Transverse colon (tissue), 4 donors: Measurements from ENCODE around the gene ZBTB20.

ENCODE experiments used
- CTCF ChIP-seq, 5 experiments: fragments of 200-600 bp in 3 of 5; fragments of 450-650 bp in 2 of 5; sonication (generic) in 3 of 5; IDR thresholded peaks; 1 replicate in 2 of 5; 2 replicates in 3 of 5; pipeline ENCODE4 v1.5.1; 2016 to 2017; ENCODE audit warnings: antibody characterized with exemption in 5 of 5, inconsistent platforms in 3 of 5, mild to moderate bottlenecking in 2 of 5, moderate library complexity in 1 of 5
- POLR2A ChIP-seq: fragments of 450-650 bp; IDR thresholded peaks from one replicate; pipeline ENCODE4 v1.6.1; 2016; ENCODE audit warnings: antibody characterized with exemption, mild to moderate bottlenecking, moderate library complexity
- POLR2AphosphoS5 ChIP-seq, 3 donors: sonication (generic); formaldehyde crosslinking; IDR thresholded peaks; one replicate each; pipeline ENCODE4 v1.6.1; 2016; ENCODE audit warnings: antibody characterized with exemption in 3 of 3

DNA sequence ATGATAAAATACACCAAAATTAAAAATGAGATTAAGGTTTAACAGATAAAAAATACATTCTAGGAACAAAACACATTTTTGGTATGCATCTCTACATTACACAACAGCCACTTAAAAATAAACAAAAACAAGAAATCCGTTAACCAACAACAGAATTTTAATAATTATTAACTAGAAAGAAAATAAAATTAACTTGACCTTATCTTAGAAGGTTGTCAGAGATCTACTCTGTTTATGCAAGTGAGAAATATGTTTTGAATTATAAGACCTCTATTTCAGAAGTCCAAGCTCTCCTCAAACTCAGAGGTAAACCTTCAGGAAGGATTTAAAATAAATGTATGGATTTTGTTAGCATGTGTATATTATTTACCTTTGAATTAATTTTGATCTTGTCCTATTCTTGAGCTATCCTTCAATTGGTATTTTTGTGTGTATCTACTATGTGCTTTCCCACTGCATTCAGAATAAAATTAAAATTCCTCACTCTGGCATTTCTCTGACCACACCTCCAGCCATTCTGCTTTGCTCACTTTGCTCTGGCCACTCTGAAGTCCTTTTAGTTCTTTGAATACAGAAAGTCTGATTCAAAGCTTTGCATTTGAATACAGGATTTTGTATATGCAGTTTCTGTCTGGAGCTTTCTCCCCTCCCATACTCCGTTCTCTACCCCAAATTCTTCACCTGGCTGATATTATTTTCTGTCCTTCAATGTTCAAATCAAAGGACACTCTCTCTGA, 352.0 kb downstream of the ZBTB20 start:
- TF ChIP-seq POLR2A (no peak), CTCF (IDR thresholded peaks at IDR 0.05) (no peak), POLR2AphosphoS5 (IDR thresholded peaks at IDR 0.05) (no peak)
